ENCODE data around the gene ZFX.

DNA sequence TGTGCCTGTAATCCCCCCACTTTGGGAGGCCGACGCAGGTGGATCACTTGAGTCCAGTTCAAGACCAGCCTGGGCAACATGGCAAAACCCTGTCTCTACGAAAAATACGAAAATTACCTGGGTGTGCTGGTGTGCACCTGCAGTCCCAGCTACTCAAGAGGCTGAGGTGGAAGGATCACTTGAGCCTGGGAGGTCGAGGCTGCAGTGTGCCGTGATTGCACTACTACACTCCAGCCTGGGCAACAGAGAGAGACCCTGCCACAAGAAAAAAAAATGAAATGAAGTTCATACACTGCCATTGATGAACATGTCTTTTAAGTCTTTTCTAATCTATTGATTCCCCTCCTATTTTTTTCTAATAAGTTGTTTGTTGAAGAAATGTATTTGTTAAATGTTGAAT lies 5.0 kb upstream of the ZFX start:
- TF ChIP-seq, protein P1, sequence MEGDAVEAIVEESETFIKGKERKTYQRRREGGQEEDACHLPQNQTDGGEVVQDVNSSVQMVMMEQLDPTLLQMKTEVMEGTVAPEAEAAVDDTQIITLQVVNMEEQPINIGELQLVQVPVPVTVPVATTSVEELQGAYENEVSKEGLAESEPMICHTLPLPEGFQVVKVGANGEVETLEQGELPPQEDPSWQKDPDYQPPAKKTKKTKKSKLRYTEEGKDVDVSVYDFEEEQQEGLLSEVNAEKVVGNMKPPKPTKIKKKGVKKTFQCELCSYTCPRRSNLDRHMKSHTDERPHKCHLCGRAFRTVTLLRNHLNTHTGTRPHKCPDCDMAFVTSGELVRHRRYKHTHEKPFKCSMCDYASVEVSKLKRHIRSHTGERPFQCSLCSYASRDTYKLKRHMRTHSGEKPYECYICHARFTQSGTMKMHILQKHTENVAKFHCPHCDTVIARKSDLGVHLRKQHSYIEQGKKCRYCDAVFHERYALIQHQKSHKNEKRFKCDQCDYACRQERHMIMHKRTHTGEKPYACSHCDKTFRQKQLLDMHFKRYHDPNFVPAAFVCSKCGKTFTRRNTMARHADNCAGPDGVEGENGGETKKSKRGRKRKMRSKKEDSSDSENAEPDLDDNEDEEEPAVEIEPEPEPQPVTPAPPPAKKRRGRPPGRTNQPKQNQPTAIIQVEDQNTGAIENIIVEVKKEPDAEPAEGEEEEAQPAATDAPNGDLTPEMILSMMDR (IDR thresholded peaks at IDR 0.05; ENCODE audit: insufficient read depth, low read depth, low read length), result no peak
- no peak for TF ChIP-seq EZH2 (IDR thresholded peaks at IDR 0.05; ENCODE audit: insufficient read depth, low read length)

Measured in astrocyte (in vitro differentiated cells and primary cell).